Measurements from ENCODE around the gene CRAT. TPM values are rescaled to one million over a fixed set of nuclear protein-coding genes. Genes with fewer than 3 reads are reported as not detected.
A peak's percentile ranks its signal among the peaks of the same experiment; 100 is the strongest.
"Not testable (repeated sequence)": the region's sequence is repeated elsewhere in the genome, so short reads cannot be mapped to it uniquely, and the experiment has no call there.

The CRAT gene
- total RNA-seq, 4 donors from 2014 or later, result 25.3 to 61.5 (median 44.9) TPM

DNA sequence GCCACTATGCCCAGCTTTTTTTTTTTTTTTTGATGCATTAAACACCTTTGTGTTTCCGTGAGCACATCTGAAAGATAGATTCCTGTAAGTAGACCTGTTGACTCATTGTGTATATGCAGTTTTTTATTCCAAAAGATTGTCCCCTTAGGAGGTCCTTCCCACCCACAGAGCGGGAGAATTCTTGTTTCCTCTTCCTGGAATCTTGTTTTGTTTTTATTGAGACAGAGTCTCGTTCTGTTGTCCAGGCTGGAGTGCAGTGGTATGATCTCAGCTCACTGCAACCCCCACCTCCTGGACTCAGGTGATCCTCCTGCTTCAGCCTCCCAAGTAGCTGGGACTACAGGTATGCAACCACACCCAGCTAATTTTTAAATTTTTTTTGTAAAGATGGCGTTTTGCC, 8.2 kb upstream of the CRAT start:
- H3K4me1 ChIP-seq, result peaks cover 0 to 32% (median 14%) of the 10 kb centered on the region in 3 donors
- no peak overlapping the region for H3K27ac ChIP-seq
- H3K36me3 ChIP-seq, result peaks cover 8 to 43% (median 8%) of the 10 kb centered on the region in 3 donors
- no peaks in the 10 kb centered on the region for H3K27me3 ChIP-seq
- H3K9me3 ChIP-seq, result no peaks in the 10 kb centered on the region
- intact Hi-C loops (cut with DNase I), result no loop called here
- TF ChIP-seq CTCF (IDR thresholded peaks at IDR 0.05) (no peak), POLR2A (IDR thresholded peaks at IDR 0.05) (no peak)
- WGBS, 2 donors, result 36 to 50% methylated on average over 4 of the region's 4 CpGs
- DNase-seq, result no peak
- H3K4me3 ChIP-seq, result no peak overlapping the region

DNA sequence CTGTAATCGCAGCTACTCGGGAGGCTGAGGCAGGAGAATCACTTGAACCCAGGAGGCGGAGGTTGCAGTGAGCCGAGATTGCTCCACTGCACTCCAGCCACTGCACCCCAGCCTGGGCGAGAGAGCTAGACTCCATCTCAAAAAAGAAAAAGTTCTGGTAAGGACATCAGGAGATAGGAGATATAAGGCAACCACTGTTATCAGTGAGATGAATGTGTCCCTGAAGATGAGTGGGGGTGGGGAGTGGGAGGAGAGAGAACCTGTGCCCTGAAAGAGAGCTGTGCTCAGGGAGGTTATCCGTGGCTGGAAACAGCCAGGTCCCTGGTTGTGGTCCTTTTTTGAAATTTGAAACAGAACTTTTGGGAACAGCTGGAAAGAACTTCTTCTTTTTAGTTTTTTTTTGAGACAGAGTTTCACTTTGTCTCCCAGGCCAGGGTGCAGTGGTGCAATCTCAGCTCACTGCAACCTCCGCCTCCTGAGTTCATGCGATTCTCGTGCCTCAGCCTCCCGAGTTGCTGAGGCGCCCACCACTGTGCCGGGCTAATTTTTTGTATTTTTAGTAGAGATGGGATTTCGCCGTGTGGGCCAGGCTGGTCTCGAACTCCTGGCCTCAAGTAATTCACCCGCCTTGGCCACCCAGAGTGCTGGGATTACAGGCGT, 3.2 kb upstream of the CRAT start:
- TF ChIP-seq POLR2A (IDR thresholded peaks at IDR 0.05), result no peak
- no peak for TF ChIP-seq CTCF (IDR thresholded peaks at IDR 0.05)
- Histone ChIP-seq H3K4me1 (peaks cover 24 to 62% (median 41%) of the 10 kb centered on the region in 3 donors), H3K4me3 (no peak overlapping the region), H3K9me3 (no peaks in the 10 kb centered on the region), H3K27me3 (no peaks in the 10 kb centered on the region), H3K27ac (peak overlapping the region in 1 of 4 donors; percentile 57), H3K36me3 (no peaks in the 10 kb centered on the region)
- intact Hi-C loops (cut with DNase I), result no loop called here
- 85 to 89% methylated on average over 14 to 17 of the region's 17 CpGs for WGBS, 2 donors
- DNase-seq, result no peak

DNA sequence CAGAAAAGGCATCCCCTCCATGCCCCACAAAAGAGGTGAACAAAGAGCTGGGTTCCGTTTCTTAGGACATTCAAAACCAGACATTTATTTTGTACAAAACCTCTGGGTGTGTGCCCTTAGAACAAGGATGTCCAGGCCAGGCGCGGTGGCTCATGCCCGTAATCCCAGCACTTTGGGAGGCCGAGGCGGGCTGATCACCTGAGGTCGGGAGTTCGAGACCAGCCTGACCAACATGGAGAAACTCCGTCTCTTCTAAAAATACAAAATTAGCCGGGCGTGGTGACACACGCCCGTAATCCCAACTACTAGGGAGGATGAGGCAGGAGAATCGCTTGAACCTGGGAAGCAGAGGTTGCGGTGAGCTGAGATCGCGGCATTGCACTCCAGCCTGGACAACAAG, 1.9 kb upstream of the CRAT start:
- Histone ChIP-seq H3K4me3 (peak overlapping the region; percentile 79 to 94 (median 84)), H3K4me1 (peaks cover 32 to 74% (median 50%) of the 10 kb centered on the region in 3 donors), H3K27ac (peak overlapping the region in 3 of 4 donors; percentile 94 to 97 (median 95))
- DNase-seq; intact Hi-C loops (cut with DNase I); H3K9me3 ChIP-seq; H3K27me3 ChIP-seq; H3K36me3 ChIP-seq: not testable (repeated sequence)
- 82 to 89% methylated on average over 2 to 14 of the region's 17 CpGs for WGBS, 2 donors

GRCh38 chr9:129111528-129112151, 1.0 kb upstream of the CRAT start:
- TF ChIP-seq POLR2A (IDR thresholded peaks at IDR 0.05) (no peak), CTCF (IDR thresholded peaks at IDR 0.05) (no peak)
- peaks cover 0 to 12% (median 0%) of the 10 kb centered on the region in 3 donors for H3K36me3 ChIP-seq
- peak overlapping the region; percentile 79 to 94 (median 84) for H3K4me3 ChIP-seq
- intact Hi-C loops (cut with DNase I), result no loop called here
- 1% methylated on average over 16 to 26 of the region's 37 CpGs for WGBS, 2 donors
- H3K27me3 ChIP-seq, result no peaks in the 10 kb centered on the region
- no peak for DNase-seq
- H3K4me1 ChIP-seq, result peaks cover 32 to 76% (median 50%) of the 10 kb centered on the region in 3 donors
- H3K27ac ChIP-seq, result peak overlapping the region; percentile 94 to 97 (median 96)
- no peaks in the 10 kb centered on the region for H3K9me3 ChIP-seq

- intact Hi-C loops (cut with DNase I), result no loop called here
- TF ChIP-seq POLR2A (IDR thresholded peaks at IDR 0.05), result no peak
- TF ChIP-seq CTCF (IDR thresholded peaks at IDR 0.05), result no peak
- Histone ChIP-seq H3K36me3 (peaks cover 0 to 27% (median 0%) of the 10 kb centered on the region in 3 donors), H3K4me1 (peaks cover 32 to 67% (median 43%) of the 10 kb centered on the region in 3 donors), H3K27ac (peak overlapping the region; percentile 94 to 97 (median 96)), H3K9me3 (no peaks in the 10 kb centered on the region), H3K27me3 (no peaks in the 10 kb centered on the region), H3K4me3 (peak overlapping the region; percentile 79 to 94 (median 84))
- DNase-seq, result no peak
- WGBS, 2 donors, result 40 to 51% methylated on average over 8 of the region's 64 CpGs
These were observed 447 bp downstream of the CRAT start for GRCh38 chr9:129109952-129110739.
